ENCODE data around the gene C4A.

DNA sequence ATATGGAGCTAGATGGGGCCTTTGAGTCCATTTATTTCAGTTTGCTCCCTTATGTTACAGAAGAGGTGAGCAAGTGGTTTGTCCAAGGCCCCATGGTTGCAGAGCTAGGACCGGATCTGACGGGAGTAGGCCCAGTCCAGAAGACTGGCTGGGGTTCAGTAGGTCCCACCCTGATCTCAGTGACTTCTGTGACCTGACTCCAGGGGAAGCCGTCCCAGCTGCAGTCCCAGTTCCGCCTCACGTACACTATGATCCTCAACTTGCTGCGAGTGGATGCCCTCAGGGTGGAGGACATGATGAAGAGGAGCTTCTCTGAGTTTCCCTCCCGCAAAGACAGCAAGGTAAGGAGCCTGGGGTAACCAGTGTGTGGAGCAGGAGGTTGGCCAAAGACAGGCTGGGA, 15.4 kb upstream of the C4A start:
- TF ChIP-seq, protein P1, sequence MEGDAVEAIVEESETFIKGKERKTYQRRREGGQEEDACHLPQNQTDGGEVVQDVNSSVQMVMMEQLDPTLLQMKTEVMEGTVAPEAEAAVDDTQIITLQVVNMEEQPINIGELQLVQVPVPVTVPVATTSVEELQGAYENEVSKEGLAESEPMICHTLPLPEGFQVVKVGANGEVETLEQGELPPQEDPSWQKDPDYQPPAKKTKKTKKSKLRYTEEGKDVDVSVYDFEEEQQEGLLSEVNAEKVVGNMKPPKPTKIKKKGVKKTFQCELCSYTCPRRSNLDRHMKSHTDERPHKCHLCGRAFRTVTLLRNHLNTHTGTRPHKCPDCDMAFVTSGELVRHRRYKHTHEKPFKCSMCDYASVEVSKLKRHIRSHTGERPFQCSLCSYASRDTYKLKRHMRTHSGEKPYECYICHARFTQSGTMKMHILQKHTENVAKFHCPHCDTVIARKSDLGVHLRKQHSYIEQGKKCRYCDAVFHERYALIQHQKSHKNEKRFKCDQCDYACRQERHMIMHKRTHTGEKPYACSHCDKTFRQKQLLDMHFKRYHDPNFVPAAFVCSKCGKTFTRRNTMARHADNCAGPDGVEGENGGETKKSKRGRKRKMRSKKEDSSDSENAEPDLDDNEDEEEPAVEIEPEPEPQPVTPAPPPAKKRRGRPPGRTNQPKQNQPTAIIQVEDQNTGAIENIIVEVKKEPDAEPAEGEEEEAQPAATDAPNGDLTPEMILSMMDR (IDR thresholded peaks at IDR 0.05): no peak
- TF ChIP-seq POLR2A (IDR thresholded peaks at IDR 0.05) (no peak), POLR2AphosphoS5 (IDR thresholded peaks at IDR 0.05) (no peak)
